SKM-1 treated with dmso at 0.1 percent for 144 hours (cell line): ENCODE measurements around the gene DRAXIN.

Experiments used
- DNase-seq: peaks from one replicate; lab custom pipeline; 2025; ENCODE audit not compliant: unreplicated experiment; lab: John Stamatoyannopoulos, UW

Gene DRAXIN

DNA sequence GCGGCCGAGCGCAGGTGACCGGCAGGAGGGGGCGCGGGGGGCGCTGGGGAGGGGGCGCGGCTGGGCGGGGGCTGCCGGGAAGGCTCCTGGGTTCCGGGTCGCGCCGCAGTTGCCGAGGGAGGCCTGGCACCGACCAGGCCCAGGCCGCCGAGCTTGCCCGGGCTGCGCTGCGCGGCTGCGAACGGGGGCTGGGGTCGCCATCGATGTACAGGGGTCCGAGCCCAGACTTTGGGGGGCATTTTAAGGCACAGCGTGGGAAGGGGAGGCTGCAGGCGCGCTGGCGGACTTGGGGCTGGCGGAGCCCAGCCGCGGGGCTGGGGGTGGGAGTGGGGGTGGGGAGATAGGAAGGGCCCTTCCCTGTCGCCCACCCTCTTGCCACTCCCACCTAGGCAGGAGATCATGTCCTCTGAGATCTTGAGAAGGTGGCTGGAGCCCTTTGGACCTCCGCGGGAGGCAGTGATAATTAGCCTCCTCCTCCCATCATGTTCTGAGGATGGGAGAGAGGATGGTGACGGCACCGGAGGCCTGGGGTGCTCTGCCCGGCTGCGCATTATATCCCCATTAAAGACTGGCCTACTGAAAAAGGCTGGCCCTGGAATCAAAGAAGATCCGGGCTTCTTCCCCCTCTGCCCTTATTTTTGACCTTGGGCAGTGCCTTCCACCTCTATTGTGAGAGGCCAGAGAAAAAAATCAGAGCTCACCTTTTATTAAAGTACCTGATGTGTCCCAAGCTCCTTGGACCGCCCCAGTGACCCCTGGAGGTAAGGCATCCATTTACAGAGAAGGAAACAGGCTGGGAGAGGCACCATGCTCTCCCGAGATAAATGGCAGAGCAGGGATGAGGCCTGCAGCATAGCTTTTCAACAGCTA lies 36.3 kb upstream of the DRAXIN start:
- no peak for DNase-seq

- DNase-seq = no peak
These were observed 33.9 kb upstream of the DRAXIN start for GRCh38 chr1:11657654-11658053.

- no peak for DNase-seq
These were observed 33.0 kb upstream of the DRAXIN start for GRCh38 chr1:11658542-11658941.

DNA sequence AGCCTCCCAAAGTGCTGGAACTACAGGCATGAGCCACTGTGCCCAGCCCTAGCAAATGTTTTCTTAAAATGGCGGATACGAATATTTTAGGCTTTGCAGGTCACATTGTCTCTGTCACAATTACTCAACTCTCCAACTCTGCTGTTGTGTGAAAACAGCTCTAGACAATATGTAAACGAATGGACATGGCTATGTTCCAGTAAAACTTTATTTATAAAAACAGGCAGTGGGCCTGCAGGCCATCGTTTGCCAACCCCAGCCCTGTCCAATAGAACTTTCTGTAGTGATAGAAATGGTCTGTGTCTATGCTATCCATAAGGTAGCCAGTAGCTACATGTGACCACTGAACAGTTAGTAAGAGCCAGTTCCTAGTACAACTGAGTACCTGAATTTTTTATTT lies 31.8 kb upstream of the DRAXIN start:
- DNase-seq = no peak

DNA sequence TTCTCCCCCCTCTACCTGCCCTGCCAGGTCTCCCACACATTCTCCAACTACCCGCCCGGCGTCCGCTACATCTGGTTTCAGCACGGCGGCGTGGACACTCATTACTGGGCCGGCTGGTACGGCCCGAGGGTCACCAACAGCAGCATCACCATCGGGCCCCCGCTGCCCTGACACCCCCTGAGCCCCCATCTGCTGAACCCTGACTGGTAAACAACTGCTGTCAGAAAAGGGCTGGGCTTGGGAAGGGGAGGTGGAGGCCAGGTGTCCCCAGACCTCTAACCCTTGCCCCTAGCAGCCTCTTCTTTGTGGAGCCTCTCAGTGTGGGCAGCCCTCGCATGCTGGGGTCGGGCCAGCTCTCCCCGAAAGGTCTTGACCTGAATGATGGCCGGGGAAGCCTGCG lies 30.4 kb upstream of the DRAXIN start:
- DNase-seq = no peak

GRCh38 chr1:11664336-11665065 lies 27.0 kb upstream of the DRAXIN start:
- peak; percentile 39 for DNase-seq

GRCh38 chr1:11668516-11668915 lies 23.0 kb upstream of the DRAXIN start:
- DNase-seq = no peak

GRCh38 chr1:11670747-11671146 lies 20.8 kb upstream of the DRAXIN start:
- no peak for DNase-seq

GRCh38 chr1:11671205-11671543 lies 20.3 kb upstream of the DRAXIN start:
- DNase-seq = no peak

DNA sequence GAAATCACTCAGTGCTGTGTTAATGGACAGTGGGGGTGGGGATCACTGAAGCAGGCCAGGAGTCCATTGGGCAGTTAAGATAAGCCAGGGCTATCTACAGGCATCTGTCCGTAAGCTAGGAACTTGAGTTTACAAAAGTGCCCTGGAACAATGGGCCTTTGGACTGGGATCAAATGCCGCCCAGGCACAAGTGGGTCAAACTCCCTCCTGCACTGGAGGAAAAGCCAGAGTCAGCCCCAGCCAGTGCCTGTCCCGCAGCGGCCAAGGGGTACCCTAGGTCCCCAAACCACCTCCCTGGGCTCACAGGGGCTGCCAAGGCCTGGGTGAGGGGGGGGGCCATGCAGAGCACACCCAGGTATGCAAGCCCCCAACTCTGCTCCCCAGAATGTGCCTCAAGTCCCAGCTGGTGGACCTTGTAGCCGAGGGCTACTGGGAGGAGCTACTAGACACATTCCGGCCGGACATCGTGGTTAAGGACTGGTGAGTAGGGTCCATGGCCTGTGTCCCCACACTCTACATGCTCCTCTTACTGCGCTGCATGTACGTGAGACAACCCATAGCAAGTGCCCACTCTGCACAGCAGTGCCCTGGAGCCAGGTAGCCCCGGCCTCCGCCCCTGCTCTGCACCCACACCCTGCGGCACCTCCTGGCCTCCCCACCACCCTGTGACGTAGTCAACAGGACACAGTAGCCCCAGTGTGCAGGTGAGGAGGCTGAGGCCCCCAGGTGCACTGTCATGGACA lies 19.8 kb upstream of the DRAXIN start:
- no peak for DNase-seq

DNA sequence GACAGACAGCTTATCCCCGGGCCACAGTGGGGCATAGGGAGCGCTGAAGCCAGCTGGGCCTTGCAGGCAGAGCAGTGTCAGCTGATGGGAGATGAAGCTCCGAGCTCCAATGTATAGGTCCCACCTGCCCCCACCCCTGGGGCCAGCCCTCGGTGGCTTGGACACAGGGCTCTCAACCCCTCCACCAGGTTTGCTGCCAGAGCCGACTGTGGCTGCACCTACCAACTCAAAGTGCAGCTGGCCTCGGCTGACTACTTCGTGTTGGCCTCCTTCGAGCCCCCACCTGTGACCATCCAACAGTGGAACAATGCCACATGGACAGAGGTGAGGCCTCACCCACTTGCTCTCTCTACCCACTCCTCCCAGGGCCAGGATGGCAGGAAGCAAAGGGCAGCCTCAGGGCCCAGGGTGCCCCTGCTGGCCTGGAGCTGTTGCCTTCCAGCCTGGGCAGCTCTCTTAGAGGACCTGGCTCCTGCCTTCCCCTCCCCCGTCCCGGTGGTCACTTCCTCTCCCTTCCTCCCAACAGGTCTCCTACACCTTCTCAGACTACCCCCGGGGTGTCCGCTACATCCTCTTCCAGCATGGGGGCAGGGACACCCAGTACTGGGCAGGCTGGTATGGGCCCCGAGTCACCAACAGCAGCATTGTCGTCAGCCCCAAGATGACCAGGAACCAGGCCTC lies 18.3 kb upstream of the DRAXIN start:
- no peak for DNase-seq

- DNase-seq = no peak
These were observed 17.0 kb upstream of the DRAXIN start for GRCh38 chr1:11674488-11674887.

- no peak for DNase-seq
These were observed 16.2 kb upstream of the DRAXIN start for GRCh38 chr1:11675325-11675724.

GRCh38 chr1:11676386-11677103 lies 15.0 kb upstream of the DRAXIN start:
- DNase-seq = no peak

DNA sequence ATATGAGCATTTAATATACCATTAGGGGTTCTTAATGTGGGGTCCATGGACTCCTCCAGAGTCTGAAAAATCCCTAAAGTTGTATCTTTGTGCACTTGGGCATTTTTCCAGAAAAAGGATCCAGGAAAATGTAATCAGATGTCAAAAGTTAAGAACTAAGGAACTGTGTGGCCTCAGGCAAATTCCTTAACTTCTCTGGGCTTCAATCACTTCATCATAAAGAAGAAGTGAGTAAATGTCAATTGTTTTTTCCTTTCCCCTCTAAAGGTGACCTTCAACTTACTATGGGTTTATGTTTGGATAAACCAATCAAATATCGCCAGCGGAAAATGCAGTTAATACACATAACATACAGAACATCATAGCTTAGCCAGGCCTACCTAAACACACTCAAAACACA lies 13.1 kb upstream of the DRAXIN start:
- no peak for DNase-seq

DNA sequence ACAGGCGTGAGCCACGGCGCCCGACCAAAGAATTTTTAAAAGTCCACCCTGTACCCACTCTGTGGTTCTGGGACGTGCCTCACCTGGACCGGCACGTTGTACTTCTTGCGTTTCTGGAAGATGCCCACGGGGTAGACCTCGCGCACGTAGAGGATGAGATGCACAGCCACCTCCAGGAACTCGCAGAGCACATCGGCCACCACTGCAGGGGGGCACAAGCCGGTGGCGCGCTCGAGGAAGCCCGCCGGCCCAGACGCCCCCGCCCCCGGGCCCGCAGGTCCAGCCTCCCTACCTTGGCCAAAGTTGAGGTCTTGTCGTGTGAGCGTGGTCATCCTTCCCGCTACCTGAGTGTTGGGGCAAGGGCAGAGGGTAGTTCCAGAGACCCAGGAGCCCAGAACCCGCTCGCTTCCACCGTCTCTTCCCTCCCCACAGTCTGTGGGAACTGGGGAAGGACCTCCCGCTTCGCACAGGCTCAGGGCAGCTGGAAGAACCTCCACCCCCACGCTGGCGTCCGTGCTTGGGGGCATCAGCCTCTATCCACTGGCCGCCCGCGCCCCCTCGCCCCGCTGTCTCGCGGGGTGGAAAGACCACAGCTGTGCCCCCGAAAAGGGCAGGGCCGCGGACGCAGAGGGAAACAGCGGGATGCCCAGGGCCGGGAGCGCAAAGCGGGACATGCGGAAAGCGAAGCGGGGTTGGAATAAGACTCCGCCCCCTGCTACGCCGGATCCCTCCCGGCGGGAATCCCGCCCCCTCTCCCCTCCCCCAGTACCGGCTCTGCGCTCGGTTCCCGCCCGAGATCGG lies 11.0 kb upstream of the DRAXIN start:
- peak; percentile 52 for DNase-seq

- DNase-seq = peak; percentile 75
These were observed 10.3 kb upstream of the DRAXIN start, which contains the start of gene MAD2L2 for GRCh38 chr1:11681071-11681771. Gene MAD2L2, minus strand, starts transcription at chr1:11681148. Its CDS starts 547 bp downstream, at chr1:11680601.

GRCh38 chr1:11682287-11682771 lies 9.2 kb upstream of the DRAXIN start:
- no peak for DNase-seq

GRCh38 chr1:11682799-11683198 lies 8.7 kb upstream of the DRAXIN start:
- no peak for DNase-seq
